Heart left ventricle (tissue), 16 donors: ENCODE results near the gene TCF19. TPM values are rescaled to one million over a fixed set of nuclear protein-coding genes. Genes with fewer than 3 reads are reported as not detected.
A peak's percentile ranks its signal among the peaks of the same experiment; 100 is the strongest.

ENCODE experiments used
- ATAC-seq, 4 donors: fragments of 200-7000 bp; cut with Tn5 transposase; one replicate each; pipeline ENCODE4 v1.9.1; 2020 to 2022; ENCODE audit warnings: moderate library complexity in 4 of 4, mild to moderate bottlenecking in 3 of 4, moderate number of reproducible peaks in 1 of 4
- DNase-seq, 5 donors: peaks; one replicate each; pipeline ENCODE4 v3.0.0-alpha.2; 2020
- H3K27ac ChIP-seq, 12 donors: fragments of 200-600 bp; sonication (generic) in 4 of 12; one replicate each; pipeline versions ENCODE4 v1.5.0 to v1.8.0; 2016 to 2022; ENCODE audit warnings: mild to moderate bottlenecking in 2 of 12
- H3K27me3 ChIP-seq, 9 donors: fragments of 200-600 bp; sonication (generic) in 2 of 9; one replicate each; pipeline versions ENCODE4 v1.5.1 to v1.8.0; 2016 to 2022; ENCODE audit warnings: mild to moderate bottlenecking in 3 of 9
- H3K36me3 ChIP-seq, 9 donors: fragments of 200-600 bp; sonication (generic) in 2 of 9; one replicate each; pipeline versions ENCODE4 v1.5.0 to v1.8.0; 2018 to 2022; ENCODE audit warnings: mild to moderate bottlenecking in 2 of 9
- H3K4me1 ChIP-seq, 12 donors: fragments of 200-600 bp; sonication (generic) in 4 of 12; one replicate each; pipeline versions ENCODE4 v1.5.0 to v1.8.0; 2016 to 2022; ENCODE audit warnings: mild to moderate bottlenecking in 3 of 12
- H3K4me3 ChIP-seq, 12 donors: fragments of 200-600 bp; sonication (generic) in 4 of 12; one replicate each; pipeline versions ENCODE4 v1.5.0 to v1.8.0; 2017 to 2022; ENCODE audit warnings: mild to moderate bottlenecking in 9 of 12, moderate library complexity in 4 of 12
- H3K9me3 ChIP-seq, 12 donors: fragments of 200-600 bp; sonication (generic) in 4 of 12; one replicate each; pipeline versions ENCODE4 v1.5.0 to v1.8.0; 2016 to 2022; ENCODE audit warnings: mild to moderate bottlenecking in 1 of 12
- CTCF ChIP-seq, 12 donors: fragments of 200-600 bp; sonication (generic) in 4 of 12; IDR thresholded peaks; one replicate each; pipeline versions ENCODE4 v1.5.0 to v1.8.0; 2018 to 2022; ENCODE audit warnings: antibody characterized with exemption in 12 of 12, mild to moderate bottlenecking in 5 of 12
- POLR2A ChIP-seq, 2 donors: fragments of 450-650 bp; IDR thresholded peaks; one replicate each; pipeline ENCODE4 v1.6.1; 2017; ENCODE audit warnings: antibody characterized with exemption in 2 of 2, mild to moderate bottlenecking in 2 of 2, moderate library complexity in 2 of 2
- WGBS, 4 donors: extraction: QIAGEN DNeasy Blood & Tissue Kit in 2 of 4; methylation state at CpG; one replicate each; pipeline versions ENCODE4 v1.1.5 to v1.1.7; 2013 to 2018; 5-methylcytosine and 5-hydroxymethylcytosine counted together
- intact Hi-C, 10 donors: fragments of 100-400 bp; cut with DNase I; formaldehyde crosslinking; loops; one replicate each; pipeline versions ENCODE4 v1.11.1 to v1.14.2; 2022
- polyA plus RNA-seq, 2 donors: library from polyadenylated mRNA; stranded (reverse); fragments of 200-250 nt; gene quantifications; one replicate each; pipeline ENCODE4 v1.2.3, GENCODE V29; 2013
- total RNA-seq, 9 donors: library from RNA; depleted of rRNA in 2 of 9; stranded (reverse); fragments of >200 nt in 2 of 9; fragmentation: NEBNext Ultra II Directional in 3 of 9; extraction: Animal tissue kit (Norgen Biotek cat#: 25700) in 3 of 9; gene quantifications; one replicate each; pipeline versions ENCODE4 v1.1.0 to v1.2.4, GENCODE V29; 2016 to 2023
- donor health status: ischemic (EF 13 %, LVEDD 7.1; RV severe dilation, severe dysfunction).
- donor health status: healthy with polysubstance abuse.
- donor health status: DM: no; HTN: yes; CAD: no.
- donor health status: DM: no; HTN: no; CAD: no.
- donor health status: ischemic (EF 25% LVEDD 6.9; RV normal size, moderate dysfunction).
- donor health status: ischemic (EF 25% LVEDD 5.7; RV mildly dilated, moderate dysfunction).
- donor health status: healthy.
- donor health status: DM: yes; HTN: yes; CAD: no.
- donor health status: ischemic (EF 35%, LVEDD 5.7; RV mildly dilated, moderate dysfunction).
- donor health status: nonischemic (EF 11% LVEDD 7.7; RV severe dilation, severe dysfunction).
- donor health status: DM: yes; HTN: yes; CAD: no.
- donor health status: PGD.
- donor health status: ischemic (EF 29% LVEDD 5.4; RV normal size, mild dysfunction).
- donor health status: nonischemic (EF 23%, LVEDD 6.1; RV moderate dilation, normal function).

TCF19 gene
- total and polyA plus RNA-seq, 11 donors: 1.8 to 12.9 (median 2.6) TPM

GRCh38 chr6:31122791-31123706, 35.3 kb upstream of the TCF19 start:
- H3K27ac ChIP-seq: peak overlapping the region; percentile 9 to 76 (median 66)
- no peaks in the 10 kb centered on the region for H3K9me3 ChIP-seq
- peaks cover 12 to 58% (median 39%) of the 10 kb centered on the region in 12 donors for H3K4me1 ChIP-seq
- DNase-seq (peak; percentile 57 to 89 (median 84)), ATAC-seq (peak; percentile 64 to 78 (median 67))
- no peaks in the 10 kb centered on the region for H3K36me3 ChIP-seq
- TF ChIP-seq CTCF (IDR thresholded peaks at IDR 0.05): no peak
- no peaks in the 10 kb centered on the region for H3K27me3 ChIP-seq
- H3K4me3 ChIP-seq: no peak overlapping the region
- intact Hi-C loops: no loop called here
- 35 to 38% (median 37%) methylated on average over 15 to 16 of the region's 16 CpGs for WGBS, 4 donors

- Histone ChIP-seq H3K9me3 (no peaks in the 10 kb centered on the region), H3K36me3 (no peaks in the 10 kb centered on the region), H3K4me3 (no peak overlapping the region), H3K4me1 (peaks cover 12 to 62% (median 39%) of the 10 kb centered on the region in 12 donors), H3K27ac (peak overlapping the region in 9 of 12 donors; percentile 11 to 73 (median 51)), H3K27me3 (no peaks in the 10 kb centered on the region)
- peak in 3 of 4 donors; percentile 11 to 67 (median 20) for ATAC-seq
- intact Hi-C loops: loop anchor here in 1 of 10 donors (5.0 kb wide), 1 partner anchor 38 kb away; no protein-coding TSS in a partner anchor
- DNase-seq: peak; percentile 44 to 75 (median 63)
- TF ChIP-seq POLR2A (IDR thresholded peaks at IDR 0.05) (no peak), CTCF (IDR thresholded peaks at IDR 0.05) (no peak)
- 44 to 63% (median 50%) methylated on average over 7 to 8 of the region's 8 CpGs for WGBS, 4 donors
These were observed 33.2 kb upstream of the TCF19 start for GRCh38 chr6:31125162-31125561.

- H3K4me3 ChIP-seq: no peak overlapping the region
- intact Hi-C loops: loop anchor here in 1 of 10 donors (5.0 kb wide), 1 partner anchor 38 kb away; no protein-coding TSS in a partner anchor
- H3K27ac ChIP-seq: peak overlapping the region in 10 of 12 donors; percentile 19 to 89 (median 64)
- peaks cover 12 to 62% (median 39%) of the 10 kb centered on the region in 12 donors for H3K4me1 ChIP-seq
- no peak for TF ChIP-seq CTCF (IDR thresholded peaks at IDR 0.05)
- TF ChIP-seq POLR2A (IDR thresholded peaks at IDR 0.05): no peak
- WGBS, 4 donors: 55 to 67% (median 60%) methylated on average over 12 of the region's 12 CpGs
- no peaks in the 10 kb centered on the region for H3K27me3 ChIP-seq
- DNase-seq (peak in 3 of 5 donors; percentile 43 to 72 (median 68)), ATAC-seq (peak; percentile 44 to 60 (median 54))
- H3K9me3 ChIP-seq: no peaks in the 10 kb centered on the region
- no peaks in the 10 kb centered on the region for H3K36me3 ChIP-seq
These were observed 32.6 kb upstream of the TCF19 start for GRCh38 chr6:31125586-31126363.
